Loucy (cell line): ENCODE data around the gene FGF14.

Source experiments
- H2AFZ ChIP-seq: fragments of 200-600 bp; sonication (generic); 2 replicates; pipeline ENCODE4 v1.6.0; 2016; ENCODE audit warnings: antibody characterized with exemption, mild to moderate bottlenecking, low read length, moderate library complexity
- H3F3A ChIP-seq: fragments of 200-600 bp; 2 replicates; pipeline ENCODE4 v1.6.0; 2016; ENCODE audit warnings: antibody characterized with exemption, low read depth, mild to moderate bottlenecking
- H3K27me3 ChIP-seq: fragments of 200-600 bp; sonication (generic); 2 replicates; pipeline ENCODE4 v1.6.1; 2014; ENCODE audit warnings: low read length, mild to moderate bottlenecking; ENCODE audit not compliant: insufficient read depth, poor library complexity, severe bottlenecking
- H3K36me3 ChIP-seq: fragments of 200-600 bp; sonication (generic); 2 replicates; pipeline ENCODE4 v1.6.1; 2016; ENCODE audit warnings: low read length; ENCODE audit not compliant: insufficient read depth
- H3K4me1 ChIP-seq: fragments of 200-600 bp; sonication (generic); 2 replicates; pipeline ENCODE4 v1.5.1; 2014; ENCODE audit warnings: low read length, mild to moderate bottlenecking; ENCODE audit not compliant: insufficient read depth, poor library complexity, severe bottlenecking
- H3K4me2 ChIP-seq: fragments of 200-600 bp; sonication (generic); 2 replicates; pipeline ENCODE4 v1.6.0; 2014; ENCODE audit warnings: antibody characterized with exemption, low read length, low read depth, mild to moderate bottlenecking; ENCODE audit not compliant: poor library complexity, severe bottlenecking
- H3K4me3 ChIP-seq: fragments of 200-600 bp; sonication (generic); 2 replicates; pipeline ENCODE4 v1.5.1; 2014; ENCODE audit warnings: low read length, mild to moderate bottlenecking, mixed read lengths; ENCODE audit not compliant: poor library complexity, severe bottlenecking
- H3K79me2 ChIP-seq: fragments of 200-600 bp; sonication (generic); 2 replicates; pipeline ENCODE4 v1.6.1; 2014; ENCODE audit warnings: low read length; ENCODE audit not compliant: insufficient read depth
- H3K9ac ChIP-seq: fragments of 200-600 bp; sonication (generic); 2 replicates; pipeline ENCODE4 v1.6.0; 2014; ENCODE audit warnings: mild to moderate bottlenecking, low read depth, low read length, moderate library complexity; ENCODE audit not compliant: poor library complexity, severe bottlenecking
- H3K9me2 ChIP-seq: fragments of 200-600 bp; sonication (generic); replicated peaks from 2 replicates; pipeline ENCODE4 v1.6.1; 2016; ENCODE audit warnings: low read depth, low read length, mixed read lengths
- H3K9me3 ChIP-seq: fragments of 200-600 bp; sonication (generic); 2 replicates; pipeline ENCODE4 v1.6.1; 2014; ENCODE audit warnings: mild to moderate bottlenecking, antibody characterized with exemption, low read length, low read depth; ENCODE audit not compliant: insufficient read depth
- H4K20me1 ChIP-seq: fragments of 200-600 bp; sonication (generic); 2 replicates; pipeline ENCODE4 v1.6.0; 2014; ENCODE audit warnings: antibody characterized with exemption, low read length, mild to moderate bottlenecking; ENCODE audit not compliant: insufficient read depth, poor library complexity, severe bottlenecking
- EZH2phosphoT487 ChIP-seq: fragments of 200-600 bp; IDR thresholded peaks from 2 replicates; pipeline ENCODE4 v1.6.1; 2018; ENCODE audit warnings: antibody characterized with exemption, mild to moderate bottlenecking, moderate library complexity, borderline replicate concordance
- TF ChIP-seq, protein P1 (sequence below): fragments of 200-600 bp; sonication (generic); conservative IDR thresholded peaks from 2 replicates; pipeline ENCODE4 v1.5.1; 2014; ENCODE audit warnings: mild to moderate bottlenecking, antibody characterized with exemption, low read length

FGF14 gene

DNA sequence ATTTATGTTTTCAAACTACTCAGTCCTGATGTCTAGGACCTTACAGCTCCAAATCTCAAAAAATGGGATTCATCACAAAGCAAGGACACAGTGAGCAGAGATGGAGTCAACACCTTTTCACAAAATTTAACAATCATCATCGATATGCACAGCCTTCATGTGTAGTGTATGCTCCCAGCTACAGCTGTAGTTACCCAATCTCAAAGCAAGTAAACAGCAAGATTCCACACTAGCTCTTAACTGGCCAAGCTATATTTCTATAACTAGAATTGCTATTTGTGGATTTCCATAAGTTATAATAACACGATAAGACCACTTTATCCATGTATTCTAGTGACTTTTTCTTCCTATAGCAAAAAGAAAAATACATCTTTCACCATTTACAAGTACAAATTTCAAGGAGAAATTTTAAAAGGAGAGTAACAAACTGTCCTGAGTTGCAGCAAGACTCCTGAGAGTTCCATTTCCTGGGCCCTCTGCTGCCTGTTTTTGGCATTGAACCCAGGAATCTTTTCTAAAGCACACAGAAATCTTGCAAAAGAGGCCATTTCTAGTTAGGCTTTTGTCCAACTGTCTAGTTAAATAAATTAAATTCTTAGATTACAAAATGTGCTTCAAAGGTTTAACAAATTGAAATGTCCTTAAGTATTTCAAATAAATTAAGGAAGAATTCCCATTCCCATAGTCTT lies 460.6 kb downstream of the FGF14 start:
- no peak for TF ChIP-seq EZH2phosphoT487
- TF ChIP-seq, protein P1, sequence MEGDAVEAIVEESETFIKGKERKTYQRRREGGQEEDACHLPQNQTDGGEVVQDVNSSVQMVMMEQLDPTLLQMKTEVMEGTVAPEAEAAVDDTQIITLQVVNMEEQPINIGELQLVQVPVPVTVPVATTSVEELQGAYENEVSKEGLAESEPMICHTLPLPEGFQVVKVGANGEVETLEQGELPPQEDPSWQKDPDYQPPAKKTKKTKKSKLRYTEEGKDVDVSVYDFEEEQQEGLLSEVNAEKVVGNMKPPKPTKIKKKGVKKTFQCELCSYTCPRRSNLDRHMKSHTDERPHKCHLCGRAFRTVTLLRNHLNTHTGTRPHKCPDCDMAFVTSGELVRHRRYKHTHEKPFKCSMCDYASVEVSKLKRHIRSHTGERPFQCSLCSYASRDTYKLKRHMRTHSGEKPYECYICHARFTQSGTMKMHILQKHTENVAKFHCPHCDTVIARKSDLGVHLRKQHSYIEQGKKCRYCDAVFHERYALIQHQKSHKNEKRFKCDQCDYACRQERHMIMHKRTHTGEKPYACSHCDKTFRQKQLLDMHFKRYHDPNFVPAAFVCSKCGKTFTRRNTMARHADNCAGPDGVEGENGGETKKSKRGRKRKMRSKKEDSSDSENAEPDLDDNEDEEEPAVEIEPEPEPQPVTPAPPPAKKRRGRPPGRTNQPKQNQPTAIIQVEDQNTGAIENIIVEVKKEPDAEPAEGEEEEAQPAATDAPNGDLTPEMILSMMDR: peak; percentile 42
- Histone ChIP-seq H3K36me3 (no peaks in the 10 kb centered on the region), H3K4me1 (no peaks in the 10 kb centered on the region), H3K4me2 (no peak overlapping the region), H3K9me2 (no peaks in the 10 kb centered on the region), H3K27me3 (no peaks in the 10 kb centered on the region), H3K4me3 (no peak overlapping the region), H3K9ac (no peak overlapping the region), H3F3A (no peaks in the 10 kb centered on the region), H3K79me2 (no peaks in the 10 kb centered on the region), H3K9me3 (no peaks in the 10 kb centered on the region), H4K20me1 (no peaks in the 10 kb centered on the region), H2AFZ (no peak overlapping the region)

DNA sequence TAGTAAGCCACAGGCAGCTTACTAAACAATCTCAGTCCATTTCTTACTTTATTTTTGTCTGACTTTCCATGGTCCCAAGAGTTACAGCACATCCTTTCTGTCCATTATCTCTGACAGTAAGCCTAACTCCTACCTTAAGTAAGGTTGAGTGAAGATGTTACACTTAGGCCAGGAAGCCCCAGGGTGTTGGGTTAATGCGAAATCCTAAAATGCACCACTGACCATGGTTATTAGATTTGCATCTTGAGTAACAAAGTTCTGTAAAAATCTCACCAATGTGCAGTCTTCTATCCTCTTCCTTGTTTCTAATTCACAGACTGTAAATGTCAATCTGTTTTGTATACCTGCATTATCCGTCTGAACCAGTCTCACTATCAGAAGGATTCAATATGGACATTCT lies 462.5 kb downstream of the FGF14 start:
- no peak overlapping the region for H3K4me2 ChIP-seq
- H3K4me3 ChIP-seq: no peak overlapping the region
- no peaks in the 10 kb centered on the region for H3K27me3 ChIP-seq
- no peaks in the 10 kb centered on the region for H3K9me2 ChIP-seq
- no peaks in the 10 kb centered on the region for H3K9me3 ChIP-seq
- H3F3A ChIP-seq: no peaks in the 10 kb centered on the region
- H2AFZ ChIP-seq: no peak overlapping the region
- no peaks in the 10 kb centered on the region for H4K20me1 ChIP-seq
- H3K36me3 ChIP-seq: no peaks in the 10 kb centered on the region
- H3K4me1 ChIP-seq: no peaks in the 10 kb centered on the region
- H3K79me2 ChIP-seq: no peaks in the 10 kb centered on the region
- no peak for TF ChIP-seq EZH2phosphoT487
- TF ChIP-seq, protein P1: no peak
- H3K9ac ChIP-seq: no peak overlapping the region

GRCh38 chr13:101935828-101936227 lies 466.0 kb downstream of the FGF14 start:
- Histone ChIP-seq H2AFZ (no peak overlapping the region), H3K4me2 (no peak overlapping the region), H4K20me1 (no peaks in the 10 kb centered on the region), H3K27me3 (no peaks in the 10 kb centered on the region), H3K9me2 (no peaks in the 10 kb centered on the region), H3K36me3 (no peaks in the 10 kb centered on the region), H3K4me1 (no peaks in the 10 kb centered on the region), H3K4me3 (no peak overlapping the region), H3K9ac (no peak overlapping the region), H3F3A (no peaks in the 10 kb centered on the region), H3K9me3 (no peaks in the 10 kb centered on the region), H3K79me2 (no peaks in the 10 kb centered on the region)
- TF ChIP-seq EZH2phosphoT487: no peak
- TF ChIP-seq, protein P1: no peak
